GM23338 (cell line): ENCODE measurements around the gene DTL. TPM values are rescaled to one million over a fixed set of nuclear protein-coding genes. Genes with fewer than 3 reads are reported as not detected.

Experiments
- ATAC-seq: fragments of 200-7000 bp; cut with Tn5 transposase; 3 replicates; pipeline ENCODE4 v1.9.1; 2020
- DNase-seq: peaks from one replicate; pipeline ENCODE4 v3.0.0-alpha.2; 2015; ENCODE audit warnings: low spot score
- H2AFZ ChIP-seq: fragments of 200-600 bp; sonication (generic); 2 replicates; pipeline ENCODE4 v1.8.0; 2016; ENCODE audit warnings: antibody characterized with exemption, mild to moderate bottlenecking, moderate library complexity
- H3F3A ChIP-seq: fragments of 200-600 bp; sonication (generic); replicated peaks from 2 replicates; pipeline ENCODE4 v1.8.0; 2017; ENCODE audit warnings: antibody characterized with exemption, mixed run types, low read depth
- H3K27ac ChIP-seq: fragments of 200-600 bp; sonication (generic); 2 replicates; pipeline ENCODE4 v1.6.1; 2016; ENCODE audit warnings: low read depth
- H3K27me3 ChIP-seq: fragments of 200-600 bp; sonication (generic); 2 replicates; pipeline ENCODE4 v1.8.0; 2016; ENCODE audit warnings: mild to moderate bottlenecking, mixed run types, moderate library complexity; ENCODE audit not compliant: insufficient read depth
- H3K36me3 ChIP-seq: fragments of 200-600 bp; sonication (generic); 2 replicates; pipeline ENCODE4 v1.8.0; 2016; ENCODE audit warnings: mild to moderate bottlenecking; ENCODE audit not compliant: insufficient read depth
- H3K4me1 ChIP-seq: fragments of 200-600 bp; sonication (generic); 2 replicates; pipeline ENCODE4 v1.8.0; 2016; ENCODE audit warnings: mild to moderate bottlenecking, moderate library complexity; ENCODE audit not compliant: insufficient read depth
- H3K4me2 ChIP-seq: fragments of 200-600 bp; sonication (generic); 2 replicates; pipeline ENCODE4 v1.7.1; 2017; ENCODE audit warnings: mixed run types
- H3K4me3 ChIP-seq: fragments of 200-600 bp; sonication (generic); 2 replicates; pipeline ENCODE4 v1.6.1; 2016; ENCODE audit warnings: mixed run types
- H3K79me2 ChIP-seq: fragments of 200-600 bp; sonication (generic); replicated peaks from 2 replicates; pipeline ENCODE4 v1.8.0; 2017; ENCODE audit warnings: mild to moderate bottlenecking; ENCODE audit not compliant: insufficient read depth
- H3K9me2 ChIP-seq: fragments of 200-600 bp; sonication (generic); 2 replicates; pipeline ENCODE4 v1.8.0; 2017; ENCODE audit not compliant: insufficient read depth
- H4K20me1 ChIP-seq: fragments of 200-600 bp; sonication (generic); replicated peaks from 2 replicates; pipeline ENCODE4 v1.8.0; 2017; ENCODE audit warnings: mild to moderate bottlenecking; ENCODE audit not compliant: insufficient read depth
- H3K27ac Mint-ChIP-seq: 2 replicates; pipeline ENCODE4 v1.8.0; 2020; ENCODE audit warnings: inconsistent platforms, mild to moderate bottlenecking, moderate library complexity, mixed read lengths
- H3K27me3 Mint-ChIP-seq: 3 replicates; pipeline ENCODE4 v1.8.0; 2022; ENCODE audit warnings: low read depth, mild to moderate bottlenecking, moderate library complexity, mixed read lengths, inconsistent platforms; ENCODE audit not compliant: insufficient read depth, poor library complexity
- H3K36me3 Mint-ChIP-seq: 3 replicates; pipeline ENCODE4 v1.8.0; 2021; ENCODE audit warnings: low read depth, mild to moderate bottlenecking, inconsistent platforms, moderate library complexity, mixed read lengths
- H3K4me1 Mint-ChIP-seq: 3 replicates; pipeline ENCODE4 v1.8.0; 2020; ENCODE audit warnings: mild to moderate bottlenecking, inconsistent platforms, mixed read lengths
- H3K4me3 Mint-ChIP-seq: 3 replicates; pipeline ENCODE4 v1.8.0; 2021; ENCODE audit warnings: moderate library complexity, mild to moderate bottlenecking, inconsistent platforms, mixed read lengths
- H3K9me3 Mint-ChIP-seq: 3 replicates; pipeline ENCODE4 v1.8.0; 2020; ENCODE audit warnings: moderate library complexity, mild to moderate bottlenecking, inconsistent platforms, mixed read lengths
- CREB1 ChIP-seq: fragments of 250-450 bp; sonication (Bioruptor Pico); IDR thresholded peaks from 2 replicates; pipeline ENCODE4 v1.5.0; 2020; ENCODE audit warnings: low read depth, mild to moderate bottlenecking, moderate library complexity
- CTCF ChIP-seq, 2 experiments: fragments of 200-600 bp in 1 of 2; sonication (generic) in 1 of 2; conservative IDR thresholded peaks; 2 replicates each; pipeline versions ENCODE4 v1.5.1 to v1.6.1; 2016 to 2017; ENCODE audit warnings: antibody characterized with exemption in 2 of 2, low read depth in 2 of 2, mild to moderate bottlenecking in 2 of 2, moderate library complexity in 1 of 2
- ETS1 ChIP-seq: IDR thresholded peaks from 2 replicates; pipeline ENCODE4 v1.6.1; 2016; ENCODE audit warnings: antibody characterized with exemption
- EZH2phosphoT487 ChIP-seq: fragments of 200-600 bp; sonication (generic); IDR thresholded peaks from one replicate; pipeline ENCODE4 v1.8.1; 2018; ENCODE audit warnings: antibody characterized with exemption; ENCODE audit not compliant: unreplicated experiment
- REST ChIP-seq: IDR thresholded peaks from one replicate; pipeline ENCODE4 v1.6.1; 2018; ENCODE audit warnings: antibody characterized with exemption; ENCODE audit not compliant: unreplicated experiment
- STAT1 ChIP-seq: IDR thresholded peaks from one replicate; pipeline ENCODE4 v1.6.1; 2016; ENCODE audit warnings: antibody characterized with exemption; ENCODE audit not compliant: unreplicated experiment
- ZNF462 ChIP-seq: fragments of 250-450 bp; sonication (Bioruptor Pico); IDR thresholded peaks from 2 replicates; pipeline ENCODE4 v1.5.0; 2020; ENCODE audit warnings: mild to moderate bottlenecking, moderate library complexity
- polyA plus RNA-seq: library from polyadenylated mRNA; unstranded; fragments of >200 nt; fragmentation: Nextera tagmentation; extraction: Ambion mirVana; gene quantifications from 2 replicates; pipeline ENCODE4 v1.2.1, GENCODE V29; 2016
- total RNA-seq: library from RNA; depleted of rRNA; stranded (reverse); fragments of >200 nt; shearing (Covaris generic); gene quantifications from 2 replicates; pipeline ENCODE4 v1.2.3, GENCODE V29; 2014

The DTL gene
- total and polyA plus RNA-seq, 2 experiments from 2014 or later: 26.5 to 58.8 TPM

- H3K9me3 Mint-ChIP-seq: no peaks in the 10 kb centered on the region
- H3K4me3 Mint-ChIP-seq: no peak overlapping the region
- no peak for ATAC-seq
Observed at GRCh38 chr1:212101735-212102134, 66.2 kb downstream of the DTL start.

More at GRCh38 chr1:212101735-212102134, 66.2 kb downstream of the DTL start:
- no peak for DNase-seq
- peaks cover 14% of the 10 kb centered on the region for H3K79me2 ChIP-seq
- H3K4me2 ChIP-seq: no peak overlapping the region
- H3K27me3 ChIP-seq: no peaks in the 10 kb centered on the region
- H2AFZ ChIP-seq: no peak overlapping the region
- Mint-ChIP-seq H3K27me3 (peaks cover 7% of the 10 kb centered on the region), H3K36me3 (peaks cover 34% of the 10 kb centered on the region), H3K27ac (no peak overlapping the region), H3K4me1 (peaks cover 62% of the 10 kb centered on the region)
- H3F3A ChIP-seq: no peaks in the 10 kb centered on the region
- no peak overlapping the region for H3K4me3 ChIP-seq
- H4K20me1 ChIP-seq: peaks cover 10% of the 10 kb centered on the region; the same call in 1 of the 2 replicates
- peaks cover 3% of the 10 kb centered on the region; the same call in 1 of the 2 replicates for H3K36me3 ChIP-seq
- no peak overlapping the region for H3K27ac ChIP-seq
- peaks cover 38% of the 10 kb centered on the region for H3K4me1 ChIP-seq
- TF ChIP-seq REST (no peak), EZH2phosphoT487 (no peak), CTCF (conservative IDR thresholded peaks at IDR 0.05; ENCODE audit: low read depth in 2 of 2) (no peak), STAT1 (no peak), ETS1 (no peak), ZNF462 (CRISPR knock-in tag) (no peak), CREB1 (no peak)
- H3K9me2 ChIP-seq: no peaks in the 10 kb centered on the region
